ENCODE results near the gene ZNF469.

GRCh38 chr16:88374736-88375135, 8.0 kb upstream of the ZNF469 start:
- no peak for TF ChIP-seq CTCF (conservative IDR thresholded peaks at IDR 0.05; ENCODE audit: low read depth, low read length)
- TF ChIP-seq EZH2 (IDR thresholded peaks at IDR 0.05; ENCODE audit: borderline replicate concordance, low read depth, low read length, poor library complexity, severe bottlenecking): no peak

Data from A673 (cell line).